GM12875 (cell line): ENCODE results near the gene KCNH4.

Source experiments
- H3K4me3 ChIP-seq: one replicate; pipeline ENCODE4 v1.5.1; 2011; ENCODE audit warnings: low read depth, low read length, control low read depth
- CTCF ChIP-seq: IDR thresholded peaks from 2 replicates; pipeline ENCODE4 v1.5.1; 2011; ENCODE audit warnings: low read depth, mild to moderate bottlenecking, control low read depth, inconsistent platforms, low read length, moderate library complexity, borderline replicate concordance; ENCODE audit not compliant: insufficient read depth

KCNH4 gene

GRCh38 chr17:42124256-42124655, 56.7 kb downstream of the KCNH4 start:
- no peak for TF ChIP-seq CTCF
- H3K4me3 ChIP-seq: no peak overlapping the region

GRCh38 chr17:42122371-42123303, 58.3 kb downstream of the KCNH4 start, which contains the start of gene HSPB9:
Gene HSPB9, plus strand, starts transcription at chr17:42122804. Its CDS starts 47 bp downstream, at chr17:42122851.
- no peak within 1 kb of the TSS for H3K4me3 ChIP-seq
- TF ChIP-seq CTCF: no peak

GRCh38 chr17:42120770-42121769, 59.9 kb downstream of the KCNH4 start, which contains the start of gene KAT2A:
Gene KAT2A, minus strand, starts transcription at chr17:42121367. Its CDS starts 63 bp downstream, at chr17:42121304.
- peak within 1 kb of the TSS; percentile 54 for H3K4me3 ChIP-seq
- TF ChIP-seq CTCF: no peak

GRCh38 chr17:42120161-42120769, 60.7 kb downstream of the KCNH4 start:
- TF ChIP-seq CTCF: no peak
- H3K4me3 ChIP-seq: peak overlapping the region; percentile 54

- H3K4me3 ChIP-seq: no peak overlapping the region
- no peak for TF ChIP-seq CTCF
These were observed 61.6 kb downstream of the KCNH4 start for GRCh38 chr17:42119301-42119700.

- no peak overlapping the region for H3K4me3 ChIP-seq
- peak; percentile 60; the same call in 1 of the 2 replicates for TF ChIP-seq CTCF
These were observed 62.4 kb downstream of the KCNH4 start for GRCh38 chr17:42118545-42118944.
